Measurements from ENCODE around the gene OPTC.

The OPTC gene

GRCh38 chr1:203519896-203520295 lies 25.9 kb downstream of the OPTC start:
- no peak; the same call in 2 of the 3 replicates for ATAC-seq

GRCh38 chr1:203520315-203520714 lies 26.4 kb downstream of the OPTC start:
- no peak for TF ChIP-seq POU6F1 (CRISPR knock-in tag; IDR thresholded peaks at IDR 0.05; ENCODE audit: borderline replicate concordance, low read depth)
- no peak for TF ChIP-seq TSHZ2 (CRISPR knock-in tag; IDR thresholded peaks at IDR 0.05)
- no peak for TF ChIP-seq PATZ1 (CRISPR knock-in tag; IDR thresholded peaks at IDR 0.05; ENCODE audit: borderline replicate concordance)
- TF ChIP-seq ZNF70 (CRISPR knock-in tag; IDR thresholded peaks at IDR 0.05) = no peak
- no peak for TF ChIP-seq ESRRG (CRISPR knock-in tag; IDR thresholded peaks at IDR 0.05)
- no peak for TF ChIP-seq ZNF8 (CRISPR knock-in tag; IDR thresholded peaks at IDR 0.05)
- TF ChIP-seq OSR1 (CRISPR knock-in tag; IDR thresholded peaks at IDR 0.05) = no peak
- no peak for TF ChIP-seq SNAI2 (CRISPR knock-in tag; IDR thresholded peaks at IDR 0.05)
- no peak for TF ChIP-seq ZC3H10 (CRISPR knock-in tag; IDR thresholded peaks at IDR 0.05)
- TF ChIP-seq RARB (CRISPR knock-in tag; IDR thresholded peaks at IDR 0.05) = no peak
- ATAC-seq = peak; percentile 37

More at GRCh38 chr1:203519896-203520295, 25.9 kb downstream of the OPTC start:
- TF ChIP-seq PPARA (CRISPR knock-in tag; IDR thresholded peaks at IDR 0.05; ENCODE audit: borderline replicate concordance) = no peak
- TF ChIP-seq ISL1 (CRISPR knock-in tag; IDR thresholded peaks at IDR 0.05) = no peak
- no peak for TF ChIP-seq ZC3H10 (CRISPR knock-in tag; IDR thresholded peaks at IDR 0.05)

- TF ChIP-seq POU6F1 (CRISPR knock-in tag; IDR thresholded peaks at IDR 0.05; ENCODE audit: borderline replicate concordance, low read depth) = no peak
- peak; percentile 88 for TF ChIP-seq ZFP3 (CRISPR knock-in tag; IDR thresholded peaks at IDR 0.05)
- peak; percentile 35 for ATAC-seq
Measured at GRCh38 chr1:203521074-203521794, 27.3 kb downstream of the OPTC start.

- no peak for TF ChIP-seq ESRRG (CRISPR knock-in tag; IDR thresholded peaks at IDR 0.05)
- TF ChIP-seq ZNF8 (CRISPR knock-in tag; IDR thresholded peaks at IDR 0.05) = no peak
- TF ChIP-seq OSR1 (CRISPR knock-in tag; IDR thresholded peaks at IDR 0.05) = no peak
- TF ChIP-seq GLIS3 (CRISPR knock-in tag; IDR thresholded peaks at IDR 0.05) = no peak
- TF ChIP-seq BACH2 (CRISPR knock-in tag; IDR thresholded peaks at IDR 0.05; ENCODE audit: borderline replicate concordance) = no peak
- TF ChIP-seq ZFP30 (CRISPR knock-in tag; IDR thresholded peaks at IDR 0.05) = no peak
- no peak for TF ChIP-seq CREB5 (CRISPR knock-in tag; IDR thresholded peaks at IDR 0.05; ENCODE audit: low read depth)
- no peak for TF ChIP-seq ZNF70 (CRISPR knock-in tag; IDR thresholded peaks at IDR 0.05)
- TF ChIP-seq PATZ1 (CRISPR knock-in tag; IDR thresholded peaks at IDR 0.05; ENCODE audit: borderline replicate concordance) = no peak
- ATAC-seq = no peak; the same call in 1 of the 3 replicates
Measured at GRCh38 chr1:203521812-203522211, 27.9 kb downstream of the OPTC start.

All from SK-N-SH treated with all-trans-retinoic acid at 6 μM for 48 hours (cell line).